Right ventricle myocardium inferior (tissue), 1 donor: ENCODE results near the gene PLSCR4. TPM values are rescaled to one million over a fixed set of nuclear protein-coding genes. Genes with fewer than 3 reads are reported as not detected.
A peak's percentile ranks its signal among the peaks of the same experiment; 100 is the strongest.

Source experiments
- ATAC-seq: fragments of 200-7000 bp; cut with Tn5 transposase; one replicate; pipeline ENCODE4 v1.9.1; 2020; ENCODE audit warnings: mild to moderate bottlenecking, moderate library complexity
- DNase-seq: peaks from one replicate; pipeline ENCODE4 v3.0.0; 2021; ENCODE audit errors: missing footprints
- intact Hi-C: fragments of 100-400 bp; cut with DNase I; formaldehyde crosslinking; loops from one replicate; pipeline ENCODE4 v1.11.0; 2022
- total RNA-seq: library from RNA; stranded (reverse); fragmentation: NEBNext Ultra II Directional; extraction: Animal tissue kit (Norgen Biotek cat#: 25700); gene quantifications from one replicate; pipeline ENCODE4 v1.2.1, GENCODE V29; 2021
- donor health status: DM: no; HTN: yes; CAD: no; lungs with severe emphysema.

PLSCR4 gene
- total RNA-seq, 1 donor from 2014 or later: 20.3 TPM

GRCh38 chr3:146209371-146209770, 41.5 kb downstream of the PLSCR4 start:
- intact Hi-C loops: no loop called here
- no peak for DNase-seq
- no peak for ATAC-seq

DNA sequence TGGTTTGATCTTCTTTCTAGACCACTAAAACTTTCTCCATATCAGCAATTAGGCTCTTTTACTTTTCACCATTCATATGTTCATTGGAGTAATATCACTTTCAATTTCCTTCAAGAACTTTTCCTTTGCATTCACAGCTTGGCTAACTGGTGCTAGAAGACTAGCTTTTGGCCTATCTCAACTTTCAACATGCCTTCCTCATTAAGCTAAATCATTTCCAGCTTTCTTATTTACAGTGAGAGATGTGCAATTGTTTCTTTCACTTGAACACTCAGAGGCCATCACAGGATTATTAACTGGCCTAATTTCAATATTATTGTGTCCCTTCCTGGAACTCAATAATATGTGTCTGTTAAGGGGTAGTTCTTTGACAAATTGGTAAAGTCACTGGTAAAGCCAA, 47.1 kb downstream of the PLSCR4 start:
- ATAC-seq (no peak), DNase-seq (no peak)
- intact Hi-C loops: loop anchor here (5.0 kb wide), 1 partner anchor 124 kb away; no protein-coding TSS in a partner anchor

DNA sequence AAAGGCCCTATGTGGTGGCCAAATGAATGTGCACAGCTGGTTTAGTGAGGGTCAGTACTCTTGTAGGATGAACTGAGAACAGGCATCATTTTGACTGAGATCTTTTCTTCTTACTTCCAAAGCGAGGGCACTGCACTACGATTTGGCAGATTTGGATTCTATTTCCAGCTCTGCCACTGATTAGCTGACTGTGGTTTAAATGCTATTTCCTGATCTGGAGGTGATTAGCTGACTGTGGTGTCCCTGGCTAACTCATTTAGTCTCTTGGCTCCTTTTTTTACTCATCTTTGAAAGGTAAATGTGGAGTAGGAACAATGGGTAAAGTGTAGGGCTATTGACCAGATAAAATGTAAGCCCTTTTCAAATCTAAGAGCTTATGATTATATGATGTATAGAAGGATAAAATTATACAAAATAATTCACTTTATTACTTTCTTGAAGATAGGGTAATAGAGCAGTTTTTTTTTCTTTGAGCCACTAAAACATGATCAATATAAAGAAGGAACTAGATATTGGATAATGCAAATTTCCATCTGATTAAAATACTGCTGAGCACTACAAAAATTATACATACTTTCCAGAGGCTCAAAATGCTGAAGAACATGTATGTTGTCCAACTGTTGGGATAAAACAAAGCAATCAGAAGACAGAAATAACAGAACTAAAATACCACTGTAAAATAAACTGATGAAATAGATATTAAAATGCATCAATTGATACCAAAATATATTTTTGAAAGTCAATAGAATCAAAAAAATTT, 50.3 kb downstream of the PLSCR4 start:
- DNase-seq: no peak
- intact Hi-C loops: loop anchor here (5.0 kb wide), 1 partner anchor 127 kb away; no protein-coding TSS in a partner anchor
- ATAC-seq: no peak

DNA sequence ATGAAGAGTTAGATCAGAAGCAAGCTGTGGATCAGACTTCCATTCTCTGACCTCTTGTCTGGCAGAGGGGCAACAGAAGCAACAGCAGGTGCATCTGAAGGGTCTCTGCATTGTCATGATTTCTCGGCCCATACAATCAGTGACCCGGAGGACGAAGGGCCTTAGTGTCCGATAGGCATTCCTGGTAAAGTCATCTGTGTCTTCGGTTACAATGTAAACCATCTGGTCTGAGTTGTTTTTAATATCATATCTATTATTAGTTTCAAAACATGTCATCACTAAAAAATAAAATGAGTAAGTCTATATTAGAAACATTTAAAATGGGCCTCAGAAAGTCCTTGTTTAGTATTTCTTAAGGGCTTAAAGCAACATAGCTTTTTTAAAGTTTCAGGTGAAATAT, 51.1 kb downstream of the PLSCR4 start:
- DNase-seq: no peak
- intact Hi-C loops: loop anchor here (5.0 kb wide), 1 partner anchor 128 kb away; no protein-coding TSS in a partner anchor
- no peak for ATAC-seq

DNA sequence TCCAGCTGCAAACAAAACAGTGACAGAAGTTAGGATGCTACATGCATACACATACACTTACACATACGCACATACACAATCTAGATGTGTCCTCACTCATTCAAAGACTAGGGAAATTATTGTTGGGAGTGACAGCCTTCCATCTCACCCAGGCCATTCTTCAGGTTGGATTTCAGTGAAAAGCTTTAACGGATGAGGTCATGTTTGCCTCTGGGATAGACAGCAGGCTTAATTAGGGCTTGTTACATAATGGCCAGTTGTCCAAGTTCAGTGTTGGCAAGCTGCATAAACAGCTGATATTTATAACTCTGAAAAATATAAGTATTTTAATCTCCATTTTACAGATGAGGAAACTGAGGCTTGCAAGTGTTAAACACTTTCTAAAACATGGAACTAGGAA, 54.1 kb downstream of the PLSCR4 start:
- intact Hi-C loops: no loop called here
- no peak for ATAC-seq
- no peak for DNase-seq

GRCh38 chr3:146195605-146196004, 55.3 kb downstream of the PLSCR4 start:
- intact Hi-C loops: no loop called here
- DNase-seq (no peak), ATAC-seq (peak; percentile 59)

GRCh38 chr3:146195030-146195429, 55.9 kb downstream of the PLSCR4 start:
- DNase-seq: no peak
- ATAC-seq: no peak
- intact Hi-C loops: no loop called here

DNA sequence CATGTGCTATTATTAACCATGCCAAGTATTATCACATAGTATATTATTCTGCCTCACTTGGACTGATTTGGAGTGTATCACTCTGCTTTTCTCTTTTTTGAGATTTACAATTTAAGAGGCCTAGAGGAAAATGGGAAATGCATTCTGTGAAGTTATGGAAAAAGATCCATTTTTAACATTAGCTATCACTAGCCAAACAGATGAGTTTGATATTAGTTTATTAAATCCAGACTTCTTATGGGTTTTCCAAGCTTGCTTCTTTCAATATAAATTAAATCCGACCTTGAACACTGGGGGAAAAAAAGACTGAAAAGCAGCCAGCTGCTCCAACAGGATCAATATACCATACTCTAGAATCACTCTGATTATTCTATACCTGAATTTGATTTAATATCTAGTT, 59.9 kb downstream of the PLSCR4 start:
- DNase-seq (no peak), ATAC-seq (no peak)
- intact Hi-C loops: no loop called here

DNA sequence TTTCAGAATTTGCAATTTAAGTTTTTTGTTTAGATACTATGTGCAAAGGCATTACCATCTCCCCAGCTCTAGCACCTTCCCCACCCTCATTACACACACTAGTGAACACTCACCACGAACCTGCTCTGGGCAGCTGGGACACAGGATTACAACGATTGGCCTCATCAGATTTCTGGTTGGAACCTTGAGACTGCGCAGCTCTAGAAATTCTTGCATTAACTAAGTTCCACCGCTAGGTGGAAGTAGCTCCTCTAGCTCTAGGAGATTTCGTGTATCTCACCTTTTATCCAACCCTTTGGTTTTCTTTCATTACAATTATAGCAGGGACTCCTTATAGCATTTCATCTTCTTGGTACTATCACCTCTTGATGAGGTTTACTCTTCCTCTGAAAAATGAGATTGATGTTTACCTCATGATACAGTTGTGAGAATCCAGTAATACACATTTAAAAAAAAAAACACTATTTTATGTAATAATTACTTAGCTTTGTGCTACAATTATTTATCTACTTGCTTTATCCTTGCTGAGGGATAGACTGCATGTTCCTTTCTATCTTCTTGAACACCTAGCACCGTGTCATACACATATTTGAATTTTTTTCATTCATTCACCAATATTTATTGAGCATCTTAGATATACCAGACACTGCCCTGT, 61.3 kb downstream of the PLSCR4 start:
- intact Hi-C loops: loop anchor here (1.0 kb wide), 1 partner anchor 138 kb away; no protein-coding TSS in a partner anchor
- DNase-seq: no peak
- ATAC-seq: peak; percentile 59

GRCh38 chr3:146187334-146187950, 63.5 kb downstream of the PLSCR4 start:
- ATAC-seq: no peak
- DNase-seq: no peak
- intact Hi-C loops: loop anchor here (1.0 kb wide), 1 partner anchor 122 kb away; no protein-coding TSS in a partner anchor

DNA sequence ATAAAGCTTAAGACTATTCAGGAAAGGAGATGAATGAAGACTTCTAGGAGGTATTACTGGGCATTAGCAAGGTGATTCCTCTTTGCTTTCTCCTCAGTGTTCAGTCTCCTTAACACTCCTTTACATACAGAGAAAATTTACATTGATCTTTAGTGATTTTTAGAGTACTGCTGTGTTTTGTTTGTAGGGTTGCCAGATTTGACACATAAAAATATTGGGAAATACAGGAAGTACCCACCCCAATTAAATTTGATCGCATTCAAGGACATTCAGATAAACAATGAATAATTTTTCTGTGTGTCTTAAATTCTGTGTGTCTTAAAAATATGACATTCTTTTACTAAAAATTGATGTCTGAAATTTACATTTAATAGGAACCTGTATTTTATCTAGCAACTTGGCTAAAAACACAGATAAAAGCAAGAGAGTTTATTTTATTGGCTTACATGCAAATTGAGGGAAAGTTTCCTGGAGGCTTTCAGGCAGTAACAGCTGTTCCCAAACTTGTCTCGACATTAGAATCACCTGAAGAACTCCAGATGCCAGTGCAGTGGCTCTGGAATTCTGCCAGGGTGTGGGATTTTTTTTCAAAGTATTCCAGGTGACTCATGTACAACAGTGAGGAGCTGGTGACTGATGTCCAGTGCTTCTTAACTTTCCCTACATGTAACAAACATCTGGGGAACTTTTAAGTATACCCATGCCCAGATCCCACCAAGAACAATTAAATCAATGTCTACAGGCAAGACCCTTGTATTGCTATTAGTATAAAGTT, 66.5 kb downstream of the PLSCR4 start:
- DNase-seq (no peak), ATAC-seq (no peak)
- intact Hi-C loops: no loop called here

GRCh38 chr3:146181216-146181615, 69.7 kb downstream of the PLSCR4 start:
- intact Hi-C loops: no loop called here
- ATAC-seq (no peak), DNase-seq (no peak)

DNA sequence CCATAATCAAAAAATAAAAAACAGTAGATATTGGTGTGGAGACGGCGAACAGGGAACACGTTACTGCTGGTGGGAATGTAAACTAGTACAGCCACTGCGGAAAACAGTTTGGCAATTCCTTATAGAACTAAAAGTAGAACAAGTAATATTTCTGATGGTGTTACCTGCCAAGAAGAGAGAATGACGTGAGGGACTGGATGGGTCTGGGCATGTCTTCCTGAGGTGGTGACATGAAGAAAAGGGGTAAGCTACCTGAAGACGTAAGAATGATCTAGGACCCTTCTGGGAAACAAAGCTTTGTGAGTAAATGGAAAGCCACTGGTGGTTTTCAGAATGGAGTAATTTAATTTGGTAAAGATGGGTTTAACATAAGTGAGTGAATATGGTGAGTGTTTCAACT, 70.5 kb downstream of the PLSCR4 start:
- ATAC-seq (no peak), DNase-seq (no peak)
- intact Hi-C loops: no loop called here

GRCh38 chr3:146178006-146178689, 72.8 kb downstream of the PLSCR4 start:
- no peak for DNase-seq
- intact Hi-C loops: no loop called here
- ATAC-seq: peak; percentile 63

DNA sequence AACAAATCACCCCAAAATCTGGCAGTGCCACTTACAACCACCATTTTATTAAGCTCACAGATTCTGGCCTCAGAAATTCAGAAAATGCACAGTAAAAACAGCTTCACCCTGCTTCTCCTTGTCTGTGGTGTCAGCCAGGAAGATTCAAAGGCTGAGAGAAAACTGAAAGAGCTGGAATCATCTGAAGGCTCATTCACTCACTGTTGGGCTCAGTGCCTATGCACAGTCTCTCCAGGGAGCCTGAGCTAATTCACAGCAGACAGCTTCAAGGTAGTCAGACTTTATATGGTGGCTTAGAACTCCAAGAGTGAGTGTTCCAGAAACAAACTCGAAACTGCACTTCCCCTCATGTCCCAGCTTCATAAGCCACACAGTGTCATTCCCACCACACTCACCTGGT, 73.4 kb downstream of the PLSCR4 start:
- intact Hi-C loops: no loop called here
- no peak for DNase-seq
- ATAC-seq: peak; percentile 80

DNA sequence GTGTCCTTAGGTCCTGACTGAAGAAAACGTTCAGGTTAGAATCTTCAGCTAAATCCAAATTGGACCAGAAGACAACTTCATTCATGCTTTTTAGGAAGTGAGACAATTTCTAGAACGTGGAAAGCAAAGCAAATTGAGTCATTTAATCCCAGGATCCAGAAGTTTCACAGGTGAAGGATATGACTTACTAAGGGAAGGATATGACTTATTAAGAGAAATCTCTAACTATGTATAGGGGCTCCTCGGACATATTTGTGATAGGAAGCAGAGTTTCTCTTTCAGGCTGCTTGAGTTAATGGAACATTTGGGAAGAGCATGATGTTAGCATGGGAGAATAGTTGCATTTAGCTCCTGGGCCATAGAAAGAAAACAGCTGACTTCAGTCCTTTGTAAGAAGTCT, 73.8 kb downstream of the PLSCR4 start:
- DNase-seq: no peak
- ATAC-seq: no peak
- intact Hi-C loops: no loop called here

GRCh38 chr3:146172586-146172985, 78.3 kb downstream of the PLSCR4 start:
- no peak for ATAC-seq
- no peak for DNase-seq
- intact Hi-C loops: no loop called here

DNA sequence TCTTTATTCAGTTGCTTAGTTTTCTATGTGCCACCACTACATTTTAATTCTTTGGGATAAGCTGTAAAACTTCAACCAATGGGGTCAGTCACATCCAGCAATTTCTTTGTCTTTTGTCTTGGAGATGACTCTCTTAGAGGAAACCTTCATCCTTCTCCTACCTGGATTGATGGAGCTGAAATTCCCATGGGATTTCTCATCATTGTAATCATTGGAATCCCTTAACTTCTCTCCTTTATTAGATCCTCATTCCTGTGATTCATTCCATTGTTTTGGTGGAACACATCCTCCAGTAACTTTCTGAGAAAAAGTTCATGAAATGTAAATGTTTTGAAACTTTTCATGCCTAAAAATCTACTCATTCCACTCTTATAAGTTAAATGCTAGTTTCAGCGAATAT, 80.3 kb downstream of the PLSCR4 start:
- DNase-seq (no peak), ATAC-seq (no peak)
- intact Hi-C loops: no loop called here

- intact Hi-C loops: no loop called here
- DNase-seq: no peak
- ATAC-seq: no peak
Observed at GRCh38 chr3:146169891-146170290, 81.0 kb downstream of the PLSCR4 start.
